T-helper 17 cell (primary cell): ENCODE measurements around the gene COX7A2. TPM values are rescaled to one million over a fixed set of nuclear protein-coding genes. Genes with fewer than 3 reads are reported as not detected.

Source experiments
- ATAC-seq: fragments of 150-1000 bp; cut with Tn5 transposase; 2 replicates; pipeline ENCODE4 v1.10.0; 2021; ENCODE audit warnings: mild to moderate bottlenecking, moderate library complexity
- DNase-seq, 3 donors: peaks; one replicate each; pipeline versions ENCODE4 v3.0.0 to v3.0.0-alpha.2; 2020 to 2021
- H3K9me3 ChIP-seq: one replicate; pipeline ENCODE4 v1.7.0; 2013; ENCODE audit warnings: low read length, mild to moderate bottlenecking; ENCODE audit not compliant: control insufficient read depth, poor library complexity, severe bottlenecking
- H3K27ac Mint-ChIP-seq: one replicate; pipeline ENCODE4 v1.8.0; 2022; ENCODE audit warnings: mild to moderate bottlenecking, moderate library complexity, mixed read lengths
- H3K27me3 Mint-ChIP-seq: one replicate; pipeline ENCODE4 v1.8.0; 2022; ENCODE audit warnings: mixed read lengths
- H3K36me3 Mint-ChIP-seq: one replicate; pipeline ENCODE4 v1.8.0; 2022; ENCODE audit warnings: low read depth, mixed read lengths
- H3K4me1 Mint-ChIP-seq: one replicate; pipeline ENCODE4 v1.8.0; 2022; ENCODE audit warnings: mild to moderate bottlenecking, mixed read lengths
- H3K4me3 Mint-ChIP-seq: one replicate; pipeline ENCODE4 v1.8.0; 2022; ENCODE audit warnings: mild to moderate bottlenecking, moderate library complexity, mixed read lengths
- total RNA-seq, 4 donors: library from RNA in 2 of 4; stranded (reverse) in 2 of 4; gene quantifications; one replicate each; pipeline ENCODE4 v1.2.3 and lab custom pipeline; 2022 to 2026

COX7A2 gene
- total RNA-seq, 2 donors from 2014 or later = 189 to 214 TPM

DNA sequence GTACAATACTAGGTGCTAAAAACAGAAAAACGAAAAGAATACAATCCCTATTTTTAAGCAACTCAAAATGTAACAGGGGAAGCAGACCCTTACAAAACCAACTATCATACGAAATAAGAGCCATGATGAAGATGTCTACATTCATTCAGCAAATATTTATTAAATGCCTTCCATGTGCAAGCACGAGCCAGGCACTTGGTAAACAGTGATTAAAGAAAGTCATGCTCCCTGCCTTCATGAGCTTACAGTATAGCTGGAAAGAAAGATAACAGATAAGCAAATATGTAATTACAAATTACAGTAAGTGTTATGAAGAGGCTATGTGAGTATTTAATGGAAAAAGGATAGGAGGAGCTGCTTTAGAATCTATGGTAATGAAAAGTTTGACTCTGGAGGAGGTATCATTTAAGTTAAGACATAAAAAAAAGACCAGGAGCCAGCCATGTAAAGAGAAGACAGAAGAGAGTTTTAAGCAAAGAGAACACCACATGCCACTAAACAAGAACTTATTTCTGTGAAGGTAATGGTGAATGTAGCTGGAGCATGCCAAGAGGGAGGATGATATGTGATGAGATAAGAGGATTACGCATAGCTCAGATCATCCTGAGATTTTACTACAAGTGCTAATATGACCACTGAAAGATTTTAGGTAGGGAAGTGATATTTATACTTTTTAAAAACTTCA lies 19.3 kb upstream of the COX7A2 start:
- no peaks in the 10 kb centered on the region for H3K9me3 ChIP-seq
- Mint-ChIP-seq H3K4me1 (peaks cover 10% of the 10 kb centered on the region), H3K27ac (peak overlapping the region; percentile 74), H3K27me3 (no peaks in the 10 kb centered on the region), H3K4me3 (no peak overlapping the region), H3K36me3 (peaks cover 4% of the 10 kb centered on the region)
- DNase-seq = no peak
- no peak for ATAC-seq

DNA sequence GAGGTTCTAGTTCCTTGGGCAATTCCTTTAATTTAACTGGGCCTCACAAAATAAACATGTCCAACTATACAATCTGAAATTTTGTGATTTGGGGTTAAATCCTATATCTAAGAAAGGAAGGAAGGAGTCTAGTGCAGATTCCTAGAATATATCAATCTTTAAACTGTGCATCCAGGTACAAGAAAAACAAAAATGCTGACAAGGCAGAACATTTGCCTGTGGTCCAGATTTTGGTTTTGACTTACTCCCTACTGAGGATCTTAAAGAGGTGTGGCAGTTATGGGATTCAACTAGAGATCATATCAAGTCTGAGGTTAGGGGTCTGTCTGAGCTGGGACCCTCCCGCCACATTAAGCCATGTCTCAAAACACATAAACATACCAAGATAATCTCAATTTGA lies 17.7 kb upstream of the COX7A2 start:
- H3K36me3 Mint-ChIP-seq = peaks cover 4% of the 10 kb centered on the region
- no peak overlapping the region for H3K27ac Mint-ChIP-seq
- H3K4me1 Mint-ChIP-seq = peaks cover 11% of the 10 kb centered on the region
- DNase-seq = no peak
- H3K4me3 Mint-ChIP-seq = no peak overlapping the region
- no peaks in the 10 kb centered on the region for H3K27me3 Mint-ChIP-seq
- ATAC-seq = no peak
- H3K9me3 ChIP-seq = no peaks in the 10 kb centered on the region

GRCh38 chr6:75257343-75258087 lies 13.9 kb upstream of the COX7A2 start:
- peaks cover 3% of the 10 kb centered on the region for H3K36me3 Mint-ChIP-seq
- no peak overlapping the region for H3K4me3 Mint-ChIP-seq
- peaks cover 5% of the 10 kb centered on the region for H3K4me1 Mint-ChIP-seq
- H3K9me3 ChIP-seq = no peaks in the 10 kb centered on the region
- ATAC-seq (no peak), DNase-seq (no peak)
- no peak overlapping the region for H3K27ac Mint-ChIP-seq
- H3K27me3 Mint-ChIP-seq = no peaks in the 10 kb centered on the region

DNA sequence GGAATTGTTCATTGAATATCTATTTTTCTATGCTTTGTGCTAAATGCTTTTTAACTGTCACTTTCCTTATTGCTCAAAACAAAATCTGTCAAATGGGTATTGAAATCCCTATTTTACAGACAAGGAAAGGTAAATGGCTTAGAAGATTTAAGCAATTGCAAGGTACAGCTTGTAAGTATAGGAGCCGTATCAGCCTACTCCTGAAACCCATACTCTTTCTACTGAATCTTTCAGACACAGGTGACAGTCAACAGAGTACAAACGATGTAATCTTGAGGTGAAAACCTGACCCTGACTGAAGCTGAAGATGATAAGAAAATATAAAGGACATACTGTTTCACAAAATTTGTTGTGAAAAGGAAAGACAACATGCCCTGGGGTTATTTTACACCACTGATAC lies 7.0 kb upstream of the COX7A2 start:
- no peaks in the 10 kb centered on the region for H3K9me3 ChIP-seq
- DNase-seq (no peak), ATAC-seq (no peak)
- H3K27me3 Mint-ChIP-seq = peaks cover 14% of the 10 kb centered on the region
- H3K4me1 Mint-ChIP-seq = peaks cover 7% of the 10 kb centered on the region
- no peak overlapping the region for H3K4me3 Mint-ChIP-seq
- no peak overlapping the region for H3K27ac Mint-ChIP-seq
- peaks cover 3% of the 10 kb centered on the region for H3K36me3 Mint-ChIP-seq

- DNase-seq (no peak), ATAC-seq (no peak)
- H3K27me3 Mint-ChIP-seq = peaks cover 21% of the 10 kb centered on the region
- peaks cover 7% of the 10 kb centered on the region for H3K4me1 Mint-ChIP-seq
- peaks cover 3% of the 10 kb centered on the region for H3K36me3 Mint-ChIP-seq
- no peaks in the 10 kb centered on the region for H3K9me3 ChIP-seq
- H3K4me3 Mint-ChIP-seq = no peak overlapping the region
- no peak overlapping the region for H3K27ac Mint-ChIP-seq
Measured at GRCh38 chr6:75249837-75250236, 6.2 kb upstream of the COX7A2 start.

DNA sequence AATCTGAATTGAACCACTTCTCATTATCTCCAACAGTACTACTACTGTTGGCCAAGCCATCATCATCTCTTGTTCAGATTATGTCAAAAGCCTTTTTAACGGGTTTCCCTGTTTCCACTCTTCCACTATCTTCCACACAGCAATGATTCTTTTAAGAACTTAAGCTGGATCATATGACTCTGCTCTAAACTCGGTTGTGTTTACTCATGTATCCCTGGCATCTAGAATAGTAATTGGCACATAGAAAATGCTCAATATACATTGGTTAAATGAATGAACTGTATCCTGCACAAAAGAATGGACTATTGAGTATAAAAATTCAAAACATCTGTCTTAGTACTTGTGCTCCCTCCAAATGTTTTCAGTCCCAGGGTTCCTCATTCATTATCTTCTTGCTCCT lies 2.8 kb upstream of the COX7A2 start:
- no peak overlapping the region for H3K4me3 Mint-ChIP-seq
- DNase-seq = no peak
- H3K4me1 Mint-ChIP-seq = peaks cover 8% of the 10 kb centered on the region
- no peaks in the 10 kb centered on the region for H3K36me3 Mint-ChIP-seq
- H3K27me3 Mint-ChIP-seq = peaks cover 24% of the 10 kb centered on the region
- ATAC-seq = no peak
- H3K27ac Mint-ChIP-seq = peak overlapping the region; percentile 39
- H3K9me3 ChIP-seq = no peaks in the 10 kb centered on the region

DNA sequence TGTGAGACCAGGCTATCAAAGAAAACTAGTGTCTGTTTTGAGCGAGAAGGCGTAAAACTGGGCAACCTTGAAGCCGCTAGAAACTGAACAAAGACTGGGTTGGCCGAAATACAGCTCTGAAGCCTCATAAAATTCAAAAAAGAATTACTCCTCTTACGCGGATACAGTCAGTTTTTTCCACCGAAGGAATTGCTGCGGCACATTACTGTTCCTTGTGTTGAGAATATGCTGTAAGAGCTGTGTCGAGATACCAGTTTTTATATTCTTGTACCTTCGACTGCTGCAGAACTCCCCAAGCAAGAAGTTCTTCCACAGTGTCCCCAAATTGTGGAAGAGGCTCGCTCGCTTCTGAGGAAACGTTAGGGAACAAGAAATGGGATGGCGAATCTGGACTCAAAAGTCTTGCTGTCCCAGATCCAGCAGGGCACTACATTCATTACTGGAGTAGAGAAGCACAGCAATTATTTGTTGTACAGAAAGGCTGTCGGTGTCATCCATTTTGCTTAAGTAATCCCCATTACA lies 523 bp upstream of the COX7A2 start:
- Mint-ChIP-seq H3K4me1 (peaks cover 12% of the 10 kb centered on the region), H3K27me3 (peaks cover 24% of the 10 kb centered on the region), H3K27ac (peak overlapping the region; percentile 92), H3K4me3 (peak overlapping the region; percentile 93), H3K36me3 (no peaks in the 10 kb centered on the region)
- H3K9me3 ChIP-seq = no peaks in the 10 kb centered on the region
- ATAC-seq = peak; percentile 29
- no peak for DNase-seq

DNA sequence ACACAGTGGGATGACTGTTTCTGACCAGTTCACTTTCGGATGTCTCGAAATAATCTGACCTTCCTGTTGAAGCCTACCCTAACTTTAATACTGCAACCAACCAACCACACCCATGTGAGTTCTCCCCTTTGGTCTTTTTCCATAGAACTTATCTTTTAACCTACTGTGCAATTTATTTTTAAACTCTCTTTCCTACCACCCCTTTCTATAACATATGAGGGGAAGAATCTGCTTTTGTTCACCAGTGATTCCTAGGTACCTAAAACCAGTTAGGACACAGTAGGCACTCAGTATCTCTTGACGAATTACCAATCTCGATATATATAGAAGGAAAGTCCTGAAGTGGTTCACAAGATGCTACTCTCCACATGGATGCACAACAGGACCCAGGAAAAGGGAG lies 7.0 kb downstream of the COX7A2 start:
- H3K4me1 Mint-ChIP-seq = peaks cover 9% of the 10 kb centered on the region
- peaks cover 5% of the 10 kb centered on the region for H3K36me3 Mint-ChIP-seq
- H3K27ac Mint-ChIP-seq = peak overlapping the region; percentile 79
- no peak overlapping the region for H3K4me3 Mint-ChIP-seq
- no peaks in the 10 kb centered on the region for H3K27me3 Mint-ChIP-seq
- no peak for ATAC-seq
- no peak for DNase-seq
- H3K9me3 ChIP-seq = no peaks in the 10 kb centered on the region

GRCh38 chr6:75235271-75235670 lies 8.3 kb downstream of the COX7A2 start:
- no peak for DNase-seq
- no peaks in the 10 kb centered on the region for H3K9me3 ChIP-seq
- H3K4me1 Mint-ChIP-seq = peaks cover 3% of the 10 kb centered on the region
- no peak overlapping the region for H3K4me3 Mint-ChIP-seq
- peaks cover 5% of the 10 kb centered on the region for H3K36me3 Mint-ChIP-seq
- H3K27ac Mint-ChIP-seq = peak overlapping the region; percentile 79
- no peak for ATAC-seq
- H3K27me3 Mint-ChIP-seq = no peaks in the 10 kb centered on the region

DNA sequence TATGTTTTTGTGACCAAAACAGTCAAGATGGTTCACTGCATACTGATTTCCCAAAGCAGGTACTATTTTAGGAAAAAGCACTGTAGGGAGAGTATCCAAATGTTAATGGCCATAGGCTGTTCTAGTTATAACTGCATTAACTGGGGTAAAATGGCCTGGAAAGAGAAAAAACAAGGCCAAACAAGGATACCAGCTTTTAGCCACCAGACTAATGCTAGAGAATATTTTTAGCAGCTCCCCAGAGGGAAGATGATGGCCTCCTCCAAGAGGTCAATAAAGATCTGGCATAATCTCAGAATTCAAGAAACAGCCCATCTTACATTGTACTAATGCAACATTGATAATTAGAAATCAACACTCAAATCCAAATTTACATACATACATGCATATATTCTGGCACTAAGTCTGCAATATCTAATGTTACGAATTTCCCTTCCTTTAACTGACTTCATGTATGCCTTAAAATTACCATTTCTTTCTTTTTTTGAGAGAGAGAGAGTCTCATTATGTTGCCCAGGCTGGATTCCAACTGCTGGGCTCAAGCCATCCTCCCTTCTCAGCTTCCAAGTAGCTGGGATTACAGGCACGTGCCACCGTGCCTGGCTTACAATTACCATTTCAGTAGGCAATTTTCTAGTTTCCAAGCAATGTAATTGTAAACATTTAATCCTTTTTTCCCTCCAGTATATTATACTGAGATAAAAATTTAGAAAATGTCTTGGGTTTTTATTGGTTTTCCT lies 9.3 kb downstream of the COX7A2 start:
- no peak for DNase-seq
- no peaks in the 10 kb centered on the region for H3K9me3 ChIP-seq
- no peaks in the 10 kb centered on the region for H3K27me3 Mint-ChIP-seq
- peak overlapping the region; percentile 70 for H3K27ac Mint-ChIP-seq
- H3K36me3 Mint-ChIP-seq = peaks cover 5% of the 10 kb centered on the region
- H3K4me1 Mint-ChIP-seq = peaks cover 3% of the 10 kb centered on the region
- ATAC-seq = no peak
- H3K4me3 Mint-ChIP-seq = no peak overlapping the region

- no peak overlapping the region for H3K4me3 Mint-ChIP-seq
- no peak overlapping the region for H3K27ac Mint-ChIP-seq
- no peaks in the 10 kb centered on the region for H3K27me3 Mint-ChIP-seq
- peaks cover 5% of the 10 kb centered on the region for H3K36me3 Mint-ChIP-seq
- DNase-seq = no peak
- ATAC-seq = no peak
- H3K4me1 Mint-ChIP-seq = peaks cover 3% of the 10 kb centered on the region
- H3K9me3 ChIP-seq = no peaks in the 10 kb centered on the region
Measured at GRCh38 chr6:75233092-75233615, 10.4 kb downstream of the COX7A2 start.

GRCh38 chr6:75230484-75231325 lies 12.9 kb downstream of the COX7A2 start:
- ATAC-seq (no peak), DNase-seq (no peak)
- H3K27me3 Mint-ChIP-seq = no peaks in the 10 kb centered on the region
- no peak overlapping the region for H3K4me3 Mint-ChIP-seq
- H3K27ac Mint-ChIP-seq = no peak overlapping the region
- no peaks in the 10 kb centered on the region for H3K36me3 Mint-ChIP-seq
- H3K4me1 Mint-ChIP-seq = peaks cover 5% of the 10 kb centered on the region
- H3K9me3 ChIP-seq = no peaks in the 10 kb centered on the region
